ENCODE results near the gene ZNF775.
A peak's percentile ranks its signal among the peaks of the same experiment; 100 is the strongest.

Gene ZNF775

GRCh38 chr7:150402671-150403321 lies 23.7 kb downstream of the ZNF775 start:
- DNase-seq, result no peak

- no peak for DNase-seq
These were observed 24.4 kb downstream of the ZNF775 start for GRCh38 chr7:150403376-150404171.

GRCh38 chr7:150404172-150404804 lies 25.2 kb downstream of the ZNF775 start:
- no peak for DNase-seq

- peak; percentile 86 for DNase-seq
These were observed 25.9 kb downstream of the ZNF775 start for GRCh38 chr7:150404805-150405583.

GRCh38 chr7:150405584-150406311 lies 26.6 kb downstream of the ZNF775 start:
- DNase-seq, result no peak

GRCh38 chr7:150406312-150406566 lies 27.1 kb downstream of the ZNF775 start:
- peak; percentile 13 for DNase-seq

GRCh38 chr7:150406567-150407421 lies 27.7 kb downstream of the ZNF775 start:
- DNase-seq, result peak; percentile 48

- no peak for DNase-seq
These were observed 28.7 kb downstream of the ZNF775 start for GRCh38 chr7:150407588-150408392.

- no peak for DNase-seq
These were observed 29.5 kb downstream of the ZNF775 start for GRCh38 chr7:150408393-150409299.

GRCh38 chr7:150409300-150410030 lies 30.3 kb downstream of the ZNF775 start:
- DNase-seq, result no peak

- DNase-seq, result no peak
These were observed 31.0 kb downstream of the ZNF775 start for GRCh38 chr7:150410131-150410530.

- DNase-seq, result no peak
These were observed 31.7 kb downstream of the ZNF775 start for GRCh38 chr7:150410680-150411346.

- DNase-seq, result no peak
These were observed 32.5 kb downstream of the ZNF775 start for GRCh38 chr7:150411606-150412005.

- DNase-seq, result no peak
These were observed 32.9 kb downstream of the ZNF775 start for GRCh38 chr7:150412016-150412415.

GRCh38 chr7:150412518-150413488 lies 33.7 kb downstream of the ZNF775 start:
- no peak for DNase-seq

- DNase-seq, result no peak
These were observed 34.5 kb downstream of the ZNF775 start for GRCh38 chr7:150413640-150414081.

Measured in CD4-positive, alpha-beta T cell treated with Interleukin-21 for 1 hour (primary cell).